Neural cell (in vitro differentiated cells): ENCODE measurements around the gene KRT40.

ENCODE experiments used
- POLR2AphosphoS5 ChIP-seq: IDR thresholded peaks from 2 replicates; pipeline ENCODE4 v1.6.1; 2012
- RAD21 ChIP-seq: fragments of 450-650 bp; conservative IDR thresholded peaks from 2 replicates; pipeline ENCODE4 v1.6.1; 2014; ENCODE audit warnings: antibody characterized with exemption, mild to moderate bottlenecking, moderate library complexity
- TF ChIP-seq, protein P1 (sequence below): fragments of 450-650 bp; IDR thresholded peaks from 2 replicates; pipeline ENCODE4 v1.5.1; 2014; ENCODE audit warnings: antibody characterized with exemption, mild to moderate bottlenecking, moderate library complexity; ENCODE audit not compliant: poor library complexity, severe bottlenecking

DNA sequence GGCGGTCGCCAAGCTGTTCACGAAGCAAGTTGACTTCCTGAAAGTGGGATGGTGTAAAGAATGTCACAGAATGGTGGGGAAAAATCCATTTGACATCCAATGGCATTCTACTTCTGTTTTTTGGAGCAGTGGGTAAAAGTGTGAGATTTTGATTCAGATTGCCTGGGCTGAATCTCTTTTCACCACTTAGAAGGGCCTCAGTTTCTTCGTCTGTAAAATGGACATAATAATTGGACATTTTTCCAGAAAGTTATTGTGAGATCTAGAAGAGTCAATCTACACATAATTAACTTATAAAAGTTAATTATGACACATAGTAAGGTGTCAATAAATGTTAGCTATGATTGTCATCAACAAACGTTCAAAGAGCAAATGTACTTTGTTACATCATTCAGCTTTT, 3.0 kb downstream of the KRT40 start:
- TF ChIP-seq POLR2AphosphoS5: no peak
- TF ChIP-seq, protein P1, sequence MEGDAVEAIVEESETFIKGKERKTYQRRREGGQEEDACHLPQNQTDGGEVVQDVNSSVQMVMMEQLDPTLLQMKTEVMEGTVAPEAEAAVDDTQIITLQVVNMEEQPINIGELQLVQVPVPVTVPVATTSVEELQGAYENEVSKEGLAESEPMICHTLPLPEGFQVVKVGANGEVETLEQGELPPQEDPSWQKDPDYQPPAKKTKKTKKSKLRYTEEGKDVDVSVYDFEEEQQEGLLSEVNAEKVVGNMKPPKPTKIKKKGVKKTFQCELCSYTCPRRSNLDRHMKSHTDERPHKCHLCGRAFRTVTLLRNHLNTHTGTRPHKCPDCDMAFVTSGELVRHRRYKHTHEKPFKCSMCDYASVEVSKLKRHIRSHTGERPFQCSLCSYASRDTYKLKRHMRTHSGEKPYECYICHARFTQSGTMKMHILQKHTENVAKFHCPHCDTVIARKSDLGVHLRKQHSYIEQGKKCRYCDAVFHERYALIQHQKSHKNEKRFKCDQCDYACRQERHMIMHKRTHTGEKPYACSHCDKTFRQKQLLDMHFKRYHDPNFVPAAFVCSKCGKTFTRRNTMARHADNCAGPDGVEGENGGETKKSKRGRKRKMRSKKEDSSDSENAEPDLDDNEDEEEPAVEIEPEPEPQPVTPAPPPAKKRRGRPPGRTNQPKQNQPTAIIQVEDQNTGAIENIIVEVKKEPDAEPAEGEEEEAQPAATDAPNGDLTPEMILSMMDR: no peak
- no peak for TF ChIP-seq RAD21
